Panc1 (cell line): Measurements from ENCODE around the gene ESR1. TPM values are rescaled to one million over a fixed set of nuclear protein-coding genes. Genes with fewer than 3 reads are reported as not detected.

Experiments used
- ATAC-seq: fragments of 200-7000 bp; cut with Tn5 transposase; 2 replicates; pipeline ENCODE4 v1.9.1; 2020; ENCODE audit warnings: mild to moderate bottlenecking, moderate library complexity
- BruUV-seq: library from RNA; stranded (reverse); fragments of 400-500 nt; replicated peaks from 2 replicates; lab custom pipeline; 2021; lab: Mats Ljungman, UMichigan
- CTCF ChIA-PET: fragments of 300-600 bp; sonication (Branson Sonifier 250); formaldehyde crosslinking; loops from one replicate; lab custom pipeline; 2022; ENCODE audit warnings: antibody characterized with exemption; lab: Charles Lee
- POLR2A ChIA-PET: fragments of 300-600 bp; sonication (Branson Sonifier 250); formaldehyde crosslinking; loops from one replicate; lab custom pipeline; 2022; ENCODE audit warnings: antibody characterized with exemption; lab: Charles Lee
- DNase-seq: peaks from one replicate; pipeline ENCODE4 v3.0.0-alpha.2; 2010; ENCODE audit warnings: low read depth, low spot score
- H3K27ac ChIP-seq: 2 replicates; pipeline ENCODE4 v1.5.1; 2011; ENCODE audit warnings: mild to moderate bottlenecking, low read length, inconsistent platforms
- H3K27me3 ChIP-seq: fragments of 200-500 bp; sonication (Bioruptor generic); 2 replicates; pipeline ENCODE4 v1.6.0; 2014; ENCODE audit warnings: low read length, inconsistent platforms; ENCODE audit not compliant: control insufficient read depth, insufficient read depth
- H3K36me3 ChIP-seq: fragments of 200-500 bp; sonication (Bioruptor generic); 2 replicates; pipeline ENCODE4 v1.5.1; 2014; ENCODE audit warnings: inconsistent platforms, mild to moderate bottlenecking, low read length, moderate library complexity; ENCODE audit not compliant: control insufficient read depth, insufficient read depth
- H3K4me1 ChIP-seq: 2 replicates; pipeline ENCODE4 v1.5.1; 2011; ENCODE audit warnings: inconsistent platforms, mild to moderate bottlenecking, low read length, moderate library complexity; ENCODE audit not compliant: control insufficient read depth, insufficient read depth
- H3K4me3 ChIP-seq, 2 experiments: 2 replicates each; pipeline ENCODE4 v1.5.1; 2011 to 2012; ENCODE audit warnings: low read depth in 2 of 2, low read length in 2 of 2, mild to moderate bottlenecking in 2 of 2, inconsistent platforms in 1 of 2, moderate library complexity in 1 of 2
- H3K9me3 ChIP-seq: fragments of 200-500 bp; sonication (Bioruptor generic); 2 replicates; pipeline ENCODE4 v1.5.1; 2014; ENCODE audit warnings: low read depth, mild to moderate bottlenecking, inconsistent platforms, low read length, moderate library complexity; ENCODE audit not compliant: control insufficient read depth, insufficient read depth
- CTCF ChIP-seq: fragments of 450-650 bp; IDR thresholded peaks from 2 replicates; pipeline ENCODE4 v1.5.1; 2017; ENCODE audit warnings: mild to moderate bottlenecking
- POLR2AphosphoS5 ChIP-seq: IDR thresholded peaks from 2 replicates; pipeline ENCODE4 v1.6.1; 2012; ENCODE audit warnings: mild to moderate bottlenecking, low read depth, low read length, moderate library complexity
- REST ChIP-seq, 2 experiments: IDR thresholded peaks; 2 replicates each; pipeline ENCODE4 v1.6.1; 2011 to 2012; ENCODE audit warnings: low read depth in 2 of 2, control low read depth in 1 of 2, low read length in 1 of 2, mild to moderate bottlenecking in 1 of 2, moderate library complexity in 1 of 2; ENCODE audit not compliant: insufficient read depth in 1 of 2
- SIN3A ChIP-seq: IDR thresholded peaks from 2 replicates; pipeline ENCODE4 v1.6.1; 2012; ENCODE audit warnings: low read depth, mild to moderate bottlenecking, low read length, moderate library complexity, borderline replicate concordance; ENCODE audit not compliant: insufficient read depth
- TCF7L2 ChIP-seq: IDR thresholded peaks from 2 replicates; pipeline ENCODE4 v1.6.1; 2011; ENCODE audit warnings: mild to moderate bottlenecking, low read depth, low read length, inconsistent platforms
- in situ Hi-C: cut with HindIII; loops from 2 replicates; pipeline ENCODE4 v1.10.0; 2016; ENCODE audit warnings: low sequenced_read_pairs, low pct_unique_long_range_greater_than_20kb
- intact Hi-C: fragments of 100-400 bp; cut with micrococcal nuclease; formaldehyde crosslinking; loops from one replicate; pipeline ENCODE4 v1.10.0; 2022; ENCODE audit not compliant: unreplicated experiment
- total RNA-seq: library from RNA; stranded (reverse); gene quantifications from one replicate; pipeline ENCODE4 v1.2.1, GENCODE V29; 2021; ENCODE audit not compliant: unreplicated experiment

The ESR1 gene
- total RNA-seq, 1 experiment from 2014 or later: 0.03 TPM

GRCh38 chr6:152085451-152085921 lies 278.0 kb downstream of the ESR1 start:
- intact Hi-C loops: no loop called here
- H3K4me1 ChIP-seq: no peaks in the 10 kb centered on the region
- H3K4me3 ChIP-seq: no peak overlapping the region
- H3K9me3 ChIP-seq: no peaks in the 10 kb centered on the region
- H3K36me3 ChIP-seq: no peaks in the 10 kb centered on the region
- no TSS peak for BruUV-seq
- DNase-seq (no peak), ATAC-seq (no peak)
- CTCF ChIA-PET: no interaction called here
- no peaks in the 10 kb centered on the region for H3K27me3 ChIP-seq
- no peak for TF ChIP-seq TCF7L2
- TF ChIP-seq SIN3A: no peak
- no peak for TF ChIP-seq REST (IDR thresholded peaks at IDR 0.05; ENCODE audit: insufficient read depth in 1 of 2, low read depth in 2 of 2, low read length in 1 of 2)
- TF ChIP-seq POLR2AphosphoS5: no peak
- no peak for TF ChIP-seq CTCF
- H3K27ac ChIP-seq: no peak overlapping the region
- POLR2A ChIA-PET: no interaction called here
- in situ Hi-C loops: loop anchor here (25.0 kb wide), 1 partner anchor 98 kb away; no protein-coding TSS in a partner anchor

GRCh38 chr6:152086223-152086873 lies 278.9 kb downstream of the ESR1 start:
- Histone ChIP-seq H3K4me1 (no peaks in the 10 kb centered on the region), H3K4me3 (no peak overlapping the region), H3K27me3 (no peaks in the 10 kb centered on the region), H3K27ac (no peak overlapping the region), H3K36me3 (no peaks in the 10 kb centered on the region), H3K9me3 (no peaks in the 10 kb centered on the region)
- in situ Hi-C loops: loop anchor here (25.0 kb wide), 1 partner anchor 99 kb away; no protein-coding TSS in a partner anchor
- TF ChIP-seq TCF7L2 (no peak), REST (IDR thresholded peaks at IDR 0.05; ENCODE audit: insufficient read depth in 1 of 2, low read depth in 2 of 2, low read length in 1 of 2) (no peak), POLR2AphosphoS5 (no peak), SIN3A (no peak), CTCF (no peak)
- intact Hi-C loops: no loop called here
- ATAC-seq: no peak
- no TSS peak for BruUV-seq
- DNase-seq: no peak
- ChIA-PET CTCF (no interaction called here), POLR2A (no interaction called here)
